Right ventricle myocardium superior (tissue), 1 donor: Measurements from ENCODE around the gene DST. TPM values are rescaled to one million over a fixed set of nuclear protein-coding genes. Genes with fewer than 3 reads are reported as not detected.
A peak's percentile ranks its signal among the peaks of the same experiment; 100 is the strongest.

ENCODE experiments used
- ATAC-seq: fragments of 200-7000 bp; cut with Tn5 transposase; one replicate; pipeline ENCODE4 v1.9.1; 2020; ENCODE audit warnings: mild to moderate bottlenecking; ENCODE audit not compliant: poor library complexity
- DNase-seq: peaks from one replicate; pipeline ENCODE4 v3.0.0-alpha.2; 2020
- intact Hi-C: fragments of 100-400 bp; cut with DNase I; formaldehyde crosslinking; loops from one replicate; pipeline ENCODE4 v1.11.2; 2022
- total RNA-seq: library from RNA; stranded (reverse); fragmentation: NEBNext Ultra II Directional; extraction: Animal tissue kit (Norgen Biotek cat#: 25700); gene quantifications from one replicate; pipeline ENCODE4 v1.2.1, GENCODE V29; 2021
- donor health status: DM: no; HTN: yes; CAD: no; lungs with severe emphysema.

DST gene
- total RNA-seq, 1 donor from 2014 or later: 234 TPM

GRCh38 chr6:56437171-56437900 lies 205.4 kb downstream of the DST start:
- intact Hi-C loops: no loop called here
- ATAC-seq (no peak), DNase-seq (no peak)

GRCh38 chr6:56435754-56436153 lies 206.9 kb downstream of the DST start:
- no peak for ATAC-seq
- intact Hi-C loops: no loop called here

GRCh38 chr6:56435326-56435725 lies 207.4 kb downstream of the DST start:
- DNase-seq: no peak
- no peak for ATAC-seq
- intact Hi-C loops: no loop called here

More at GRCh38 chr6:56435754-56436153, 206.9 kb downstream of the DST start:
- DNase-seq: no peak

- intact Hi-C loops: no loop called here
- no peak for DNase-seq
- ATAC-seq: no peak
Observed at GRCh38 chr6:56434606-56435005, 208.1 kb downstream of the DST start.

GRCh38 chr6:56433119-56433518 lies 209.6 kb downstream of the DST start:
- ATAC-seq (no peak), DNase-seq (no peak)
- intact Hi-C loops: no loop called here

- no peak for DNase-seq
- intact Hi-C loops: no loop called here
- no peak for ATAC-seq
Observed at GRCh38 chr6:56432194-56432593, 210.5 kb downstream of the DST start.

GRCh38 chr6:56430629-56431600 lies 211.8 kb downstream of the DST start:
- intact Hi-C loops: no loop called here
- ATAC-seq: peak; percentile 59

GRCh38 chr6:56424542-56425083 lies 218.1 kb downstream of the DST start:
- DNase-seq (no peak), ATAC-seq (peak; percentile 94)
- intact Hi-C loops: no loop called here

More at GRCh38 chr6:56430629-56431600, 211.8 kb downstream of the DST start:
- DNase-seq: no peak

GRCh38 chr6:56424064-56424463 lies 218.6 kb downstream of the DST start:
- DNase-seq (no peak), ATAC-seq (peak; percentile 66)
- intact Hi-C loops: no loop called here

- intact Hi-C loops: no loop called here
- ATAC-seq (no peak), DNase-seq (no peak)
Observed at GRCh38 chr6:56420296-56420695, 222.4 kb downstream of the DST start.

- no peak for ATAC-seq
- no peak for DNase-seq
- intact Hi-C loops: no loop called here
Observed at GRCh38 chr6:56419191-56419590, 223.5 kb downstream of the DST start.

GRCh38 chr6:56417823-56418222 lies 224.9 kb downstream of the DST start:
- intact Hi-C loops: no loop called here
- ATAC-seq: no peak
- no peak for DNase-seq

GRCh38 chr6:56416247-56416646 lies 226.4 kb downstream of the DST start:
- ATAC-seq (peak; percentile 29), DNase-seq (no peak)
- intact Hi-C loops: no loop called here

GRCh38 chr6:56408976-56409375 lies 233.7 kb downstream of the DST start:
- intact Hi-C loops: no loop called here
- no peak for DNase-seq
- no peak for ATAC-seq
